Fibroblast of villous mesenchyme (primary cell): ENCODE results near the gene CCN5. TPM values are rescaled to one million over a fixed set of nuclear protein-coding genes. Genes with fewer than 3 reads are reported as not detected.

Experiments used
- DNase-seq: peaks from one replicate; pipeline ENCODE4 v3.0.0-alpha.2; 2010; ENCODE audit warnings: low read depth
- H3K4me3 ChIP-seq: 2 replicates; pipeline ENCODE4 v1.5.1; 2011; ENCODE audit warnings: low read depth, mild to moderate bottlenecking, low read length
- CTCF ChIP-seq: IDR thresholded peaks from 2 replicates; pipeline ENCODE4 v1.5.1; 2012; ENCODE audit warnings: low read depth, mild to moderate bottlenecking, low read length; ENCODE audit not compliant: insufficient read depth
- total RNA-seq: library from RNA; depleted of rRNA; stranded (reverse); fragments of >200 nt; gene quantifications from 2 replicates; pipeline ENCODE4 v1.2.3, GENCODE V29; 2012

Gene CCN5
- total RNA-seq, 1 donor: 1.7 TPM

GRCh38 chr20:44750081-44750805 is 35.1 kb downstream of the CCN5 start:
- no peak overlapping the region for H3K4me3 ChIP-seq
- no peak for DNase-seq

GRCh38 chr20:44752099-44752931 is 37.1 kb downstream of the CCN5 start:
- no peak for TF ChIP-seq CTCF

More at GRCh38 chr20:44750081-44750805, 35.1 kb downstream of the CCN5 start:
- peak; percentile 3 for TF ChIP-seq CTCF

GRCh38 chr20:44754554-44754953 is 39.4 kb downstream of the CCN5 start:
- no peak overlapping the region for H3K4me3 ChIP-seq
- DNase-seq: no peak
- TF ChIP-seq CTCF: no peak

More at GRCh38 chr20:44752099-44752931, 37.1 kb downstream of the CCN5 start:
- no peak overlapping the region for H3K4me3 ChIP-seq
- no peak for DNase-seq

- no peak for DNase-seq
- H3K4me3 ChIP-seq: no peak overlapping the region
- TF ChIP-seq CTCF: no peak
Observed at GRCh38 chr20:44756011-44756688, 41.0 kb downstream of the CCN5 start.

- H3K4me3 ChIP-seq: no peak overlapping the region
- no peak for TF ChIP-seq CTCF
- no peak for DNase-seq
Observed at GRCh38 chr20:44756956-44757355, 41.8 kb downstream of the CCN5 start.

- no peak for DNase-seq
- no peak for TF ChIP-seq CTCF
- H3K4me3 ChIP-seq: no peak overlapping the region
Observed at GRCh38 chr20:44758247-44759101, 43.3 kb downstream of the CCN5 start.
